HG02840 (cell line): ENCODE measurements around the gene DCTN1.

Experiments used
- ATAC-seq: cut with Tn5 transposase; IDR thresholded peaks from one replicate; pipeline ENCODE4 v1.9.1; 2021; ENCODE audit warnings: mild to moderate bottlenecking, moderate library complexity, moderate number of reproducible peaks; ENCODE audit not compliant: unreplicated experiment, low FRiP score

DCTN1 gene

DNA sequence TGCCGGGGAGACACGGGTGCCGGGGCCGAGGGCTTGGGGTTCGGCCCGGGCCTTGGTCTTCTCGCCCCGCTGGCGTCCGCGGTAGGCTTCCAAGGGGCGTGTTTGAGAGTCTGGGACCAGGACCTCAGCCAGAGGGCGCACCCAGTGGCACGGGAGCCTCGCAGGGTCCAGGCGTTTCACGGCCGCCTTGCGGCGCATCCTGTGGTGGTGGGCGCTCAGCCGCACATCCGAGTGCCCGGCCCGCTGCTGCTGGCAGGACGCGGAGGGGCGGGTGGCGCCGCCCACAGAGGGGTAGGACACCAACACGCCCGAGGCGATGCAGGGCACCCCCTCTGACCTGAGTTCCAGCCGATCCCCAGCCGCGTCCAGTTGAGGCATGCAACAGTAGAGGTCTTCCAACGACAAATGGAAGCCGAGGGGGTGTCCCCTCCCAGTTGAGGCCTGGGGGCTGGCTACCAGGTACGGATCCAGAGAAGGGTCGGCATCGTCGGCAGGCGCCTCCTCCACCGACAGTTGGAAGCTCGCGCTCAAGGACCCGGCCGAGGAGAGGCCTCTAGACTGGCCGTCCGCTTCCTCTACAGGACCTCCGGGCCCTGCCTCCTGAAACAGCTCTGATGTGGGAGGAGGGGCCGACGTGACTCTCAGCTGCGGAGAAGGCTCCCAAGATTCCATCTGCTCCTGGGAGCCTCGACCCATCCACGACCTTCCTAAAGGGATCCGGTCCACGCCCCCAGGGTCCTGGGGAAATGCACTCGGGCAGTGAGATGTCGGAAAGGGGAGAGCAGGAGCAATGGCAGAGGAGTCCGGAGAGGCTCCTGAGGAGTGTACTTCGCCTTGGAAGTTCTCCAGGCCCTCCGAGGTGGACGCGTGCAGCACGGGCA, 35.0 kb upstream of the DCTN1 start:
- ATAC-seq: no peak

DNA sequence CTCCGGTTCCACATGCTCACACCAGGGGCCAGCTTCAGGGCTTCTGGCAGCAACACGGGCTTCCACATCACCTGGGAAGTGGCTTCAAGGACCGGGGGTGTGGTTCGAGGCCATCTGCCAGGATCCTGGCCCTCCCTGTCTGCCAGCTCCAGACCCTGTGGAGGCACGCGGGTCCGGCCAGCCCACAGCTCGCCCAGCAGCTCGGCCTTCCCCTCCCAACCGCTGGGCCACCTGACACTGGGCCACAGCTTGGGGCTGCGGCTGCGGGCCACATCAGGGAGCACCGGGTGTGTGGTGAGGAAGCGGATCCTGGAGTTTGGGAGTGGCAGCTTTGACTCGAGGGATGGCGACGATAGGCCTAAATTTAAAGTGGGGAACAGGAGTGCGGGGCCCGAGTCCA, 34.3 kb upstream of the DCTN1 start:
- no peak for ATAC-seq

DNA sequence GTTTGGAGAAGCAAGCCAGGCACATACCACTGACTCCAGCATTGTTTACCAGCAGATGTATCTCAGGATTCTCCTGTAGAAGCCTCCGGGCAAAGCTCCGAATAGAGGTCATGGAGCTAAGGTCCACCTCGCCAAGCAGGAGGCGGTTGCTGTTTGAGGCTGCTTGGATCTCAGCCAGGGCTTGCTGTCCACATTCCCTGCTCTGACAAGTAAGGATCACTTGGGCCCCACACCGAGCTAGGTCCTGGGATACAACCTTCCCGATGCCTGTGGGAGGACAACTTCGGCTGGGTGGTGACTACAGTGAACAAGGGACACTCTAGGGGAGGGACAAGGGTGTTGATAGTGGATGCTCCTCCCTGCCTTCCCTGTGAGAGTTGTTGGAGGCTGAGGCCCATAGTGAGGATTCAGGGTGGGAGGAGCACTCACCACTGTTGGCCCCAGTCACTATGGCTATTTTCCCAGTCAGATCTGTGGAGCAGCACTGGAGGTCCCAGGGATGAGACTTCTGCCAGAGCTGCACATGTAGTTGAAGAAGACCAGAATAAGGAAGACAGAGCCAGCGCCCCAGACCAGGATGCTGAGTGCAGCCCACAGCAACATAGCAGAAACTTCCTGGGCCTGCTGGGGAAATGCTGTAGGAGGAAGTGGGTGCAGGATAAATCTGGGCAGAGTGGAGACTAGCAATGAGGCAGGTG, 33.0 kb upstream of the DCTN1 start:
- ATAC-seq: no peak

DNA sequence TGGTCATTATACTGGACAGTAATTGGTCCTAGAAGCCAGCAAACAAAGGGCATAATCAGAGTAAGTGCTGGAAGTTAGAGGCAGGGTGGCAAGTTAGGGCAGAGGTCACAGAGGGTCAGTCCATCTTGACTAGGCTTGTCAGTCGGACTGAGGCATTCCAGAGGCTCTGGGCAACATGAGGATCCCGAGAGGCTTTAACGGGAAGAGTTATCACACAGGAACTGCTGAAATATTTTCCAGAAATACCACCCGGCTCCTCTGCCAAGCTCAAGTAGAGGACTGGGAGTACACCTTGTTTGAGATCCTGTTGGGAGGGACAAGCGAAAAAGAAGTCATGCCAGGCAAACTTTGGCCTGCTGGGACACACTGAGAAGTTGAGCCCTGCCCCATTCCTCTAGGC, 27.6 kb upstream of the DCTN1 start:
- no peak for ATAC-seq

DNA sequence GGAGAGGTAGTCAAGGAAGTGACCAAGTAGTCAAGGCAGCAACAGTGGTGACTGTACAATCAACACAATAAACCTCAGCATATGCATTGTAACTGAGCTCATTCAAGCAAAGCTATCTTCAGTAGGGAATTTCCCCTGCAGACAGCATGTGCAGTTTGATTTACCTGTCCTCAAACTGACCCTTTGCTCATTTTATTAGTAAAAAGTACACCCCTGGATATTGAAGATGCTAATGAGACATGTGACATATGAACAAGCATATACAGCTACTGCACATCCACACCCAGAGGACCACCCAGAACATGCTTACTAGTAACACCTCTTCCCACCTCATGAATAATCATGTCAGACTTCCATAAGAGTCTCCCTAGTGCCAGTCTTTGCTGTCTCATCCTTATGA, 25.9 kb upstream of the DCTN1 start:
- ATAC-seq: no peak

DNA sequence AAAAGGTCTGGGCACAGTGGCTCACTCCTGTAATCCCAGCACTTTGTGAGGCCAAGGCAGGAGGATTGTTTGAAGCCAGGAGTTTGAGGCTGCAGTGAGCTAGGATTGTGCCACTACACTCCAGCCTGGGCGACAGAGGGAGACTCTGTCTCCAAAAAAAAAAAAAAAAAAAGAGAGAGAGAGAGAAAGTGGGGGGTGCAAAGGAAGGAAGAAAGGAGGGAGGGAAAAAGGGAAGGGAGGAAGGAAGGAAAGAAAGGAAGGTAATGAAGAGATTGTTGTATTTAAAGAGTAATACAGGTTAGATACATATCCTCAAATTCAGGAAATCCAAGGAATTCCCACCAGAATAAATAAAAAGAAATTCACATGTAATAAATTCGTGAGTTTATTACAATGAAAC, 21.8 kb upstream of the DCTN1 start:
- ATAC-seq: no peak

DNA sequence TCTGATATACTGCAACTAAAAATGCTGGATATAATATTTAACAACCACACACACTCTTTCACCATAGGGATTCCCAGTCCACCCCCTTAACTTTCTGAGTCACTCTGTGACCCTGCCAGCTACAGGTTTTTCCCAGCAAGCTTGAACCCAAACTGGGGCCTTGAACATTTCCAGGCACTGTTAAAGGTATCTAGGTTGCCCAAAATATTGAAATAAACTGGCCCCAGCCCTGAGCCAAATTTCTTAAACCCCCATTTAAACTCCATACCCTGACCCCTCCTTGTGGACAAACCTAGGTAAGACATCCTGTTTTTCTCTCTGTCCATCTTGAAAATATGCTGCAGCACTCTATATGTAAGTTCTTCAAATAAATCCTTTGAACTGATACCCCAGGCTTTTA, 19.7 kb upstream of the DCTN1 start:
- no peak for ATAC-seq

DNA sequence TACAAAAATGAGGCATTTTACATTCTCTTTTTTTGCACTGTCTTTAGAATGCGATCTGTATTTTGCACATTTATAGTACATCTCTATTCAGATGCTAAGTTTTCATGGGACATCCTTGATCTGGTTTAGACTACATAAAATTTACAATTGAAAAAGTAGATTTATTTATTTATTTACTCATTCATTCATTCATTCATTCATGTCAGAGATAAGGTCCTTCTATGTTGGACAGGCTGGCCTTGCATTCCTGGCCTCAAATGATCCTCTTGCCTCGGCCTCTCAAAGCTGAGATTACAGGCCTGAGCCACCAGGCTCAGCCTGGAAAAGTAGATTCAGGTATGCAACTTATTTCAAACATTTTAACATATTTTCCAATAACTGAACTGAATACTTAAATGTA, 16.0 kb upstream of the DCTN1 start:
- no peak for ATAC-seq

DNA sequence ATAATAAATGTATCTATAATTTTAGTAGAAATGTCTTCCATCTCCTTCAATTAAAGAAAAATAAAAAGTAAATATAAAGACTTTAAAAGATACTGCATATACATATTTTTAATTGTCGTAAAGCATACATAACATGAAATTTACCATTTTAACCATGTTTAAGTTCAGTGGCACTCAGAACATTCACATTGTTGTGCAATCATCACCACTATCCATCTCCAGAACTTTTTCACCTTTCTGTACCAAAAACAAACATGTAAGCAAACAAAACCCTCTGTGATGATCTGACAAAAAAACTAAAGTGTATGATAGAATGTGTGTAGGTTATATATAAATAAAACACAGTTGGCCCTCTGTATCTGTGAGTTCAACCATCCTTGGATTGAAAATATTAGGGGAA, 13.4 kb upstream of the DCTN1 start:
- ATAC-seq: no peak

DNA sequence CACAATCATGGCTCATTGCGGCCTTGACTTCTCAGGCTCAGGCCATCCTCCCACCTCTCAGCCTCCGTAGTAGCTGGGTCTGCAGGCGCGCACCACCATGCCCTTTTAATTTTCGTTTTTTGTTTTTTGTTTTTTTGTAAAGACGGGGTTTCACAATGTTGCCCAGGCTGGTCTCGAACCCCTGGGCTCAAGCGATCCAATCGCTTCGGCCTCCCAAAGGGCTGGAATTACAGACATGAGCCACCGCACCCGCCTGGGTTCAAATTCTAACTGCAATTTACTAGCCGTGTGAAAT, 12.3 kb upstream of the DCTN1 start:
- no peak for ATAC-seq

DNA sequence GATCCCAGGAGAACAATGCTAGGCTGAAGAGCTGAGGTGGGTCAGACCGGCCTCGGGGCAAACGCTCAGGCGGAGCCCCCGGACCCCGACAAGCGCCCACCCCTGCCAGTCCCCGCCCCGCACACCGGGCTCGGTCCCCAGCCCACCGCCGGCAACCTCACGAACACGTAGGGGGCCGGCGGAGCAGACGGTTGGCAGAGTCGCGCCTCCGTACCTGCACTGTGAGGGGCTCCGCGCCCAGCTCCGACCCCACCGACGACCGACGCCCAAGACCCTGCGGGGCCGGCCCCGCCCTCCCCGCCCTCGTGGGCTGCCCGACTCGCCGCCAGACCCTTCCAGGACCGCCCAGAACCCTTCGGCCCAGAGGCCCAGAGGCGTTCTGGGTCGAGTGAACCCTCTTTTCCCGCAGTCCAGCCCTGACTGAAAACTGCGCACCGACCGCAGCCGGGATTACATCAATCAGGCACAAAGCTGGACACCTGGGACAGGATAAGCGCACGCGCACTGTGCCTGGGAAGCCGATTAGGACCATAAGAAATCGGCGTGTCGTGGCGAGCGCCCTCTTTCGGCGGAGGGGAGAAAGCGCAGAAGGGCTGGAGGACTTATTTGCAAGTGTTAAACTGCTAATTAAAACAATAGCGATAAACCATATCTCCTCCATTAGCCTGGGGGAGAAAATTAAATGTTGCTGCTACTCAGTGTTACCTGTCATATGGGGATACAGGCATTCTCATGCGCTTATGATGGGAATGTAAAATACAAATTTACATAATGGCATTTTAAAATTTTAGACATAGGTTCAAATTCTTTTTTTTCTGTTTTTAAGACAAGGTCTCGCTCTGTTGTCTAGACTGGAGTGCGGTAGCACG, 11.7 kb upstream of the DCTN1 start:
- peak; percentile 70 for ATAC-seq

DNA sequence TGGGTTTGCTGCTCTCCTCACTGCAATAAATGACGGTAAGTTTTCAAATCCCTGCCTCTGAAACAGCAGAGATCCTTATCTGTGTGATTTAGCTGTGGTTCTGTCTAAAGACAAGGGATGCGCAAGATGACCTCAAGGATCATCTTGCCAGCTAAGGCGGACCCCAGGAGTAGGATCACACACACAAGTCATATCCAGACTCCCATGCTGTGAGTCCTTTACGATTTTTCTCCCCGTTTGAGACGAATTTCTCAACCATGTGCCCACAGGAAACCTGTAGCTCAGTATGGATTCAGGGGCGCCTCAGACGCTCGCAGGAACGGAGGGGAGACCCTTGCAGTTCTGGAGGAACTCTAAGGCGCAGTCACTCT, 11.1 kb upstream of the DCTN1 start:
- ATAC-seq: peak; percentile 8

DNA sequence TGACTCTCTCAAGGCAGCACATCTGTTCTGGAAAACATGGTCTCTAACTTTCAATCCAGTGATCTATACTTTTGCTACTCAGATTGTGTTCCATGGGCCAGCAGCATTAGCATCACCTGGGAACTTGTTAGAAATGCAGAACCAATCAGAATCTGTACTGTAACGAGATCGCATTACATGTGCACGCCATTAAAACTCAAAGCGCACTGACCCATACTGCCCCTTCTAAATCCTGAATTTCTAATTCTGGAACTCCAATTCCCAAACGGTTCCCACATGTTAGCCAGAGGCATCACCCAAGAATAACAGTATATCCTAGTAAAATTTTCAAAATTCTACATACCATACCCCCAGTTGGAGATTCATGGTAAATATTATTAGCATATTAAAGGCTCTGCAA, 10.5 kb upstream of the DCTN1 start:
- no peak for ATAC-seq

DNA sequence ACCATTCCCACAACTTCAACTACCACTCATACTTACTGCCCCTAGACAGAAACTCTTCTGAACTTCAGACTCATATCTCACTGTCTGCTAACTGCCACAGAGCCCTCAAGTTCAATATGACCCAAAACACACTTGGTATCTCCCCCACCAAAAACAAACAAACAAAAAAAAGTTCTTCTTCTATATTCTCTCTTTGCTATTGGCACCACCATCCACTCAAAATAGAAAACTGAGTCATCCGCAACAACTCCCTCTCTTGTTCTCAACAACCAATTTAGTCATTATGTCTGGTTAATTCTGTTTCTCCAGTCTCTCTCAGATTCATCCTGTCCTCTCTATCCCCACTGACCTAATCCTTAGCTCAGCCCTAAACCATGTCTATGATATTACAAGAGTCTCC, 7.2 kb upstream of the DCTN1 start:
- ATAC-seq: no peak

DNA sequence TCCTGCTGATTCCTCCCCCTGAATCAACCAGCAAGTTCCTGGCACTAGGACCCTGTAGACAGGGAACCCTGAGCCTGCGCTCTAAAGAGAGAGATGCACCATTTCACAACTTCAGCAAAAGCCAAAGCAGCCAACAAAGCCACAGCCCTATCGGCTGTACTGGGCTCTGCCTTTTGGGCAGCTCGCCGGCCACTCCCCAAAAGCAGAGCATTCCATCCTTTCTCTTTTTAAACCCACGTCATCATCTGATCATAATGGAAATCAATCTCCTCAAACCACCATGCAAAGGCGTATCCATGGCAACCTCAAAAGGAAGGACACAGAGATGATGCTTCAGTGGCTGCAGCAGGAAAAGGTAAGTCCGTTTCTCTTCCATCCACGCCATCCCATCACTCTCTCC, 5.3 kb upstream of the DCTN1 start:
- ATAC-seq: no peak

DNA sequence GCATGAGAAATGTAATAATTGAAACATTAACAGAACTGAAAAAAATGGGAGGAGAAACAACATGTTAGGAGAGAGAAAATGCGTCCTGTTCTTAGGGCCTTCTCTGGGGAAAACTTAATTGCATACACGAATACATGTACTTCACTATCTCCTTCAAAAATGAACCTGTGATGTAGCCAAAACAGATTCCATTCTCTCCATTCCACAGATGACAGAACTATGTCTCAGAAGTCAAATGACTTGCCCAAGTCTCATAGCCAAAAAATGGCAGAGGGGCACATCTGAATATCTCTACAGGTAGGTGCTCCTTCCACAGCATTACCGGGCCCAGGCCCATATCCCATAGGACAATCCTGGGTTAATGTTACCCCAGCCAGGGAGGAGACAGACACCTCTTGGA, 3.9 kb upstream of the DCTN1 start:
- no peak for ATAC-seq

DNA sequence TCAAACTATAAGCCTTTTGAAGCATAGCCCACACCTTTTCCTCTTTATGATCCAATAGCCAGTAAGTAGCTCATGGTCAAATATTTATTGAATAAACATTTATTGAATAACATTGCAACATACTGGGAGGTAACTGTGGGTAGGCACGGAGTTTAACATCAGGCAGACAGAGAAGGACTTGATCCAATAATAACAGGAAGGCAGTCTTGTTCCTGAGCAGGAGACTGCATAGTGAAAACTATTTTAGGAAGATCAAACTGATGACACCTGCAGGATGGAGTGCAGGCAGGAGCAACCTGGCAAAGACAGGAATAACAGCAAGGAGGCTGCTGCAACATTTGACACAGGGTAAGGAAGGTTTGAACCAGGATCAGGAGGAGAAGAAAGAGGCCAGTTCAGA, 3.1 kb upstream of the DCTN1 start:
- no peak for ATAC-seq

DNA sequence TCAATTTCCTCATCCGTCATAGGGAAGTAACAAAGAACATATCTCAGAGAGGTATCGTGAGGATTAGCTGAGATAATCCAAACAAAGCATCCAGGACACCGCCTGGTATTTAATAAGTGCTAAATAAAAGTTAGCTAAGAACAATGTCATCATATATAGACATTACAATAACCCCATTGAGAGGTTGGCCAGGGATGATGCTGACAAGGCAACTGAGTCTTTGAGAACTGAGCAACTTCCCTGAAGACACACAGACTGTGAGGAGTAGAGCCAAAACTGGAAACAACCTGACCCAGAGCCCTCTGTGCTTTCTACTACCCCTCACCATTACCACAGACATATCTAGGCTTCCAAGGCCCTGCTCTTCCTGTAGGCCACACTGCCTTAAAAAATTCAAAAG, 1.6 kb upstream of the DCTN1 start:
- no peak for ATAC-seq

DNA sequence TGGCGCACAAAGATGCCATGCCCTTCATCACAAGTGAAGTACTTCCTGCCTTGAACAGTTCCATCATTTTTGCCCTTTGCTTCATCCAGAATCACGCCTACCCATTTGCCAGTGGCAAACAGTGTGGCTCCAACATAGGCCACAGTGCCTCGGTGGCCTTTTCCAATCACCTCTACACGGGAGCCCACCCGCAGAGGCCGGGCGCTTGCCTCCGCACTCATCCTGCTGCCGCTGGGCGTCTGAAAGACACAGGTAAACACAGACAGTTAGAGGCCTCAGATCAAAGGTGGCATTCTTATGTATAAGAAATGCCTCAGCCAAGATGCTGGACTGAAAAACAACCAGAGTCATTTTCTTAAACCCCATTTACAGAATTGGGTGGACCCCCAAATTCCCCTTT, 2.1 kb downstream of the DCTN1 start:
- ATAC-seq: no peak

DNA sequence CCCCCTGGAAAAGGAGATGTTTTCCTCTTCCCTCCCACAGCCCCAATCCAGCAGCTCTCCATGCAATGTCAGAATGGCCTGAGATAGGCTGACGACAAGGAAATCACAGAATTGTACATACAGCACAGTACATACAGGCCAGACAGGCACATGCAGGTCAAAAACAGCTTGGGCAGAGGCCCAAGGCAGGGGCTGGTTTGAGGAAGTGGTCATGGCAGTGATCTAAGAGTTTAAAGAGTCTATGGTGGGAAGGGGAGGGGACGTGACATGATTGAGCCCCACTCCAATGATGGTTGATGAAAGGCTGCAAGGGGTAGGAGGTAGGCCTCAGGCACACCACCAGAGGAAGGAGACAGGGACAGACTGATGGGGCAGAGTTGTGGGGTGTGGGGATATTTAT, 4.3 kb downstream of the DCTN1 start:
- no peak for ATAC-seq

DNA sequence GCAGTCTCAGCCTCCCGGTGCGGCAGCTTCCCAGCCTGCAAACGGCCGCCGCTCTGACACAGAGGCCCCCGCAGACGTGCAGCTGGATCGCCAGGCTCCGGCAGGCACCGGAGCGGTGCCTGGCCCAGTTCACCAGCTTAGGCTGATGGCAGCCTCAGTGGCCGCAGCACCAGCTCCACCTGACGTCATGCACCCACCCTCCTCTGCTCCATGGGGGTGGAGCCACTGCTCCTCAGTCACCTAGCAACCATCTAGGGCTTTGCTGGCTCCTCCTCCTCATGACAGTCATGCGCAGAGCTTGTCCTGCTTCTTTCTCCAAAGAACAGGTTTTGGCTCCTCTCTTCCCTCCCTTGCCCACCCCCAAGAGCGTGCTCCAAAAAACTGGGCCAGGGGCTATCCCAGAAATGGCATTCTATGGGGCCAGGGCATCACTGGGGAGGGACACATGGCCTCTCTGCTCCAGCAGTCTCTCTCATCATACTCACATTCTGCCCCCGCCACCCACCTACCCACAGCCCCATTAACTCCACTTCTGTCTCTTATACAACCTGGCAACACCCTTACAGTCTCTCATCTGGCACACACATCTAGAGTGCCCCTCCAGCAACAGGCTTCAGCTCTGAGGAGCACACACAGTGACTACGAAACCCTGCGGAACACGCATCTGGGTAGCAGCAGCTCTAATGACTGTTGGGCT, 5.5 kb downstream of the DCTN1 start:
- no peak for ATAC-seq
